WTC11 (cell line): ENCODE data around the gene RIMKLB.

Source experiments
- JUN ChIP-seq: sonication (generic); formaldehyde crosslinking; IDR thresholded peaks from 2 replicates; pipeline ENCODE4 v1.8.0; 2023; ENCODE audit warnings: mild to moderate bottlenecking, missing genetic modification reagents
- ZNF232 ChIP-seq: sonication (generic); formaldehyde crosslinking; IDR thresholded peaks from 2 replicates; pipeline ENCODE4 v1.8.0; 2022; ENCODE audit warnings: mild to moderate bottlenecking, missing genetic modification reagents
- TF ChIP-seq, protein P1 (sequence below): sonication (generic); formaldehyde crosslinking; IDR thresholded peaks from 2 replicates; pipeline ENCODE4 v1.8.1; 2023; ENCODE audit warnings: mild to moderate bottlenecking, missing genetic modification reagents, moderate library complexity
- TF ChIP-seq, protein P2 (sequence below): fragments of 200-600 bp; IDR thresholded peaks from 2 replicates; pipeline ENCODE4 v1.8.0; 2022; ENCODE audit warnings: antibody characterized with exemption

DNA sequence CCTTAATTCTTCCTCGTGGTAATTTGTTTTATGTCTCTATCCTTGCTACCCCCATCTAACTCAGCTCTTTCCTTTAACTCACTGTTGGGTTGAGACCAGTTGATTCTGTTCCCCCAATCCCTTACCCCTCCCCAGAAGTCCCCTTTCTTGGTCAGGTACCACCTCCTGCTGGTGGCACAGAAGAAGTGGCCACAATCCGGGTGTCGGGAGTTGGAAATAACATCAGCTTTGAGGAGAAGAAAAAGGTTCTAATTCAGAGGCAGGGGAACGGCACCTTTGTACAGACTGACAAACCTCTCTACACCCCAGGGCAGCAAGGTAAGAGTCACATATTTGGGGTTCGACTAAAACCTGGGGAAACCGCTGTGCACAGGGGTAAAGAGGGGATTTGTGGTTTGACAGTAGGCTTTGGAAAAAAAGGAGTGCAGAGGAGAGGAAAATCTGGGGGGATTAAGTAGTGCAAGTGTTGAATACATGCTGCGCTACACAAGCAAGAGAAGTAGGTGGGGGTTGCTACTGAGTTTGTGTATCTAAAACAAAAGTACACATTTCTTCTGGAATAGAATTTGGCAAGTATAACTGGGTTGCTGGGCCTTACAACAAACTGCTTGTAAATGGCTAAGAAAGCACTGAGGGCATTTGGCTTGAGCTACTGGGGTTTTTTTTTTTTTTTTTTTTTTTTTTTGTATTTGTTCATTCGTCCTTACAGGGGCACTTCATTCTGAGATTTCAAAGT lies 125.9 kb downstream of the RIMKLB start:
- TF ChIP-seq, protein P1, sequence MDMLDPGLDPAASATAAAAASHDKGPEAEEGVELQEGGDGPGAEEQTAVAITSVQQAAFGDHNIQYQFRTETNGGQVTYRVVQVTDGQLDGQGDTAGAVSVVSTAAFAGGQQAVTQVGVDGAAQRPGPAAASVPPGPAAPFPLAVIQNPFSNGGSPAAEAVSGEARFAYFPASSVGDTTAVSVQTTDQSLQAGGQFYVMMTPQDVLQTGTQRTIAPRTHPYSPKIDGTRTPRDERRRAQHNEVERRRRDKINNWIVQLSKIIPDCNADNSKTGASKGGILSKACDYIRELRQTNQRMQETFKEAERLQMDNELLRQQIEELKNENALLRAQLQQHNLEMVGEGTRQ (CRISPR knock-in tag) = no peak
- TF ChIP-seq, protein P2, sequence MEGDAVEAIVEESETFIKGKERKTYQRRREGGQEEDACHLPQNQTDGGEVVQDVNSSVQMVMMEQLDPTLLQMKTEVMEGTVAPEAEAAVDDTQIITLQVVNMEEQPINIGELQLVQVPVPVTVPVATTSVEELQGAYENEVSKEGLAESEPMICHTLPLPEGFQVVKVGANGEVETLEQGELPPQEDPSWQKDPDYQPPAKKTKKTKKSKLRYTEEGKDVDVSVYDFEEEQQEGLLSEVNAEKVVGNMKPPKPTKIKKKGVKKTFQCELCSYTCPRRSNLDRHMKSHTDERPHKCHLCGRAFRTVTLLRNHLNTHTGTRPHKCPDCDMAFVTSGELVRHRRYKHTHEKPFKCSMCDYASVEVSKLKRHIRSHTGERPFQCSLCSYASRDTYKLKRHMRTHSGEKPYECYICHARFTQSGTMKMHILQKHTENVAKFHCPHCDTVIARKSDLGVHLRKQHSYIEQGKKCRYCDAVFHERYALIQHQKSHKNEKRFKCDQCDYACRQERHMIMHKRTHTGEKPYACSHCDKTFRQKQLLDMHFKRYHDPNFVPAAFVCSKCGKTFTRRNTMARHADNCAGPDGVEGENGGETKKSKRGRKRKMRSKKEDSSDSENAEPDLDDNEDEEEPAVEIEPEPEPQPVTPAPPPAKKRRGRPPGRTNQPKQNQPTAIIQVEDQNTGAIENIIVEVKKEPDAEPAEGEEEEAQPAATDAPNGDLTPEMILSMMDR = peak; percentile 76
- TF ChIP-seq ZNF232 (CRISPR knock-in tag) (no peak), JUN (no peak)
